ENCODE results near the gene CBLB.

CBLB gene

DNA sequence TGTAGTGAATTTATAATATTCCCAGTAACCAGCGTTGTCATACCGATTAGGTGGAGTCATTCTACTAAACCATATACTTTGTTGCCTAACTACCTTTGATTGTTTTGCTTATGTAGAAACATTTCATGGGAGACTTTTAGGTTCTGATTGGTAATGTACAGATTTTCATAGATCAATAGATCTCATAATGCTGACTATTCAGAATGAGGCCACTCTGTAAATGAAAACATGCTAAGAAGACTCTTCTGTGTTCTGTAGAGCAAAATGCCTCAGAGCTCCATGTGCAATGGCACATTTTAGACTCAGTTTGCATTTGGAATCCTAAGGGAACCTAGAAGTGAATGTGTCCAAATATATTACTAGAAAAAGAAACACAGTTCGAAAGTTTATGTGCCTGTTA, 20.0 kb downstream of the CBLB start:
- DNase-seq (ENCODE audit: extremely low spot score, insufficient read length, low read depth) (no peak), FAIRE-seq (no peak)

DNA sequence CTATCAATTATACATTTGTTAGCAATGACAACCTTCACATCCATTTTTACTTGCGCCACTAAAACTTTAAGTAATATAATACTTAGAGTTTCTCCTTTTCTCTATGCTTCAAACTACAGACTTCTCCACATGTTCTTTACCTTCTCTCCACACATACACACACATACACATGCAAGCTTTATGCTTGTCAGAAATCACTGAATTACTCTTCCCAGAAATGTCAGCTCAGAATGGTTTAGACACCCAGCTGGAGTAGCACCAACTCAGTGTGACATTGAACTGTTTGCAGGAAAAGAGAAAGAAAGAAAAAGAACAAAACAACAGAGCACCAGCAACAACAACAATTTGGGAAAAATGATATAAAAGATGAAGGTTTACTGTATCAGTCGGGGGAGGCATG, 20.9 kb downstream of the CBLB start:
- DNase-seq (ENCODE audit: extremely low spot score, insufficient read length, low read depth) (no peak), FAIRE-seq (peak; percentile 56)

DNA sequence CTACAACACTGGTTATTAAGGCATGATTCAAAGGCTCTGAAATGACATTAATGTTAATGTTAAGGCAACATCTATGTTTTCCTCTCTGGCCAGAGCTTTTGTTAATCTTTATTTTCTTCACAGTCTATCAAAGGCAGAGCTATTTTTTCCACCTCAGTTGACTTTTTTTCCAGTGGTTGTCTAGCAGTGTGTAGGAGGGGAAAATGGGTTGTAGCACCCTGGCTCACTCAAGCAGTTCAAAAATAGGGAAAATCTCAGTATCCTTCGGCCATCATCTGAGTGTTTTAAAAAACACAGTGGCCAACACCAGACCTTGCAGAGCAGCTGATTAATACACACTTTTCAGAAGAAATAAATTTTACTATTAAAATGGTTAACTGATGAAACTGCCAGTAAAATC, 21.4 kb downstream of the CBLB start:
- DNase-seq (ENCODE audit: extremely low spot score, insufficient read length, low read depth) (no peak), FAIRE-seq (no peak)

DNA sequence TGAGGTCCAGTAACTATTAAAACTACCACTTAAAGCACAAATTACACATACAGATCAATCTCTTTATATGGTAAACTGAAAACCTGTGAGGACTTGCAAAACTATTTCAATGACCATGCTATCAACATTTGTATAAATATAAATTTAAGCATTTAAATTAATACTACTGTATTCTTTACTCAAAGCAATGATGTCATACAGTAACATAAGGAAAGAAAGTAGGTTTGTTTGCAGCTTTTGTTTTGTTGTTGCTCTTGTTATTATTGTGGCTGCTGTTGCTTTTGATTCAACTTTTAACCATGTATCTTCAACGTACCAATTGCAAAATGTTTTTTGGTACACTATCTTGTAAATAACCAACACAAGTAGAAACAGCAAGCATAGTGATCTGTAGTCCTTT, 22.0 kb downstream of the CBLB start:
- FAIRE-seq (no peak), DNase-seq (ENCODE audit: extremely low spot score, insufficient read length, low read depth) (no peak)

DNA sequence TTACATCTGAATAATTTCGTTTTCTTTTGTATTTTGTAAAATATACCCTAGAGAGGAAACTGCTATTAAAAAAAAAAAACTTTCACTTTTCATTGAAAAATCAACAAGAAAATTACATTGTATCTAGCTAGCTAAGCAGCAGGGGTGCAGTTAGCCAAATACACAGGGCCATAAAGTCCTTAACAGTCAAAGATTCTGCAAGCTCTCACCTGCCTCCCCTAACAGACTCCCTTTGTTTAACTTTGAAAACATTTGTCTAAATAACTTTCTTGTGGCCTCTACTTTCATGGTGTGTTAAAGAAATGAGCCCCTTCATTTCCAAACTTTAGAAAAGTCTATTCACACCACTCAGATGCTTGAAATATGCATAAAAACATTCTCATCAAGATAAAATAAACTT, 23.3 kb downstream of the CBLB start:
- FAIRE-seq: no peak
- DNase-seq (ENCODE audit: extremely low spot score, insufficient read length, low read depth): no peak

DNA sequence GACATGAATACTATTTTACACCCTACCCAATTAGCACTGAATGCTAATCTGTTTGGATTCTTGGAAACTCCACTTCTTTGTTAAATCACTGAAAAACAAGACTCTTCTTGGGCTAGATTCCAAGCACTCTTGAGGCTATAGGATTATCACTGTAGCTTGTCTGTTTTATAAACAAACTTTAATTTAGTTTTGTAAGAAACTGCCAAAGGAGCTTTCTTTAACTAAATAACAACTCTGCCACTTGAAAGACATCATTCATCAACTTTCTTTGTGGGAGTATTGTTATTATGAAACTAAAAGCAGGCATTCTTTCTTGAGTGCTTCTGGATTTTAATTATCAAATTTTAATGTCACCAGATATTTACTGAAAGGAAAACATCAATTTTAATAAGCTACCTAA, 24.1 kb downstream of the CBLB start:
- FAIRE-seq: no peak
- no peak for DNase-seq (ENCODE audit: extremely low spot score, insufficient read length, low read depth)

DNA sequence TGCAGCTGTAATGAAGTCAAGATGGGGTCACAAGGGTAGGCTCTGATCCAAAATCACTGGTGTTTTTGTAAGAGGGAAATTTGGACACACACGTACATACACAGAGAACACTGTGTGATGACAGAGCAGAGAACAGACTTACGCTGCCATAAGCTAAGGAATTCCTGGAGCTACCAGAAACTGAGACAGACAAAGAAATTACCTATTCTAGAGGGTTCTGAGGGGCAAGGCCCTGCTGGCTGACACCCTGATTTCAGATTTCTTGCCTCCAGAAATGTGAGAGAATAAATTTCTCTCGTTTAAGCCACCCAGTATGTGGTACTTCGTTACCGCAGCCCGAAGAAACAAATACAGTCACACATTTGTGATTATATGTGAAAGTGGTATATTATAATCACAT, 24.8 kb downstream of the CBLB start:
- FAIRE-seq: no peak
- no peak for DNase-seq (ENCODE audit: extremely low spot score, insufficient read length, low read depth)

DNA sequence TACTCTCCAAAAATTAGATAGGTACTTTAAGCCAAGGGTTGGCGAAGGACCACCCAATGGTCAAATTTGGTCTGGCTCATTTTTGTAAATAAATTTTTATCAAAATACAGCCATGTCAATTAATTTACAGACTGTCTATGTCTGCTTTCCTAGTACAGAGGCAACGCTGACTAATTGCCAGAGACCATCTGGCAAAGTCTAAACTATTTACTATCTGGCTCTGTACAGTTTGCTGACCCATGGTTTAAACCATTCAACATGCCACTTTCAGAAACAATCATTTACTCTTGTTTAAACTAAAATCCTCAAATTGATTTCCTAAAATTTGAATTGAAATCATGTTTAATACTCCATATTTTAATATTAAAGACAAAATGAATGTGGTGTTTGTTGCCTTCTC, 25.9 kb downstream of the CBLB start:
- FAIRE-seq: no peak
- DNase-seq (ENCODE audit: extremely low spot score, insufficient read length, low read depth): no peak

DNA sequence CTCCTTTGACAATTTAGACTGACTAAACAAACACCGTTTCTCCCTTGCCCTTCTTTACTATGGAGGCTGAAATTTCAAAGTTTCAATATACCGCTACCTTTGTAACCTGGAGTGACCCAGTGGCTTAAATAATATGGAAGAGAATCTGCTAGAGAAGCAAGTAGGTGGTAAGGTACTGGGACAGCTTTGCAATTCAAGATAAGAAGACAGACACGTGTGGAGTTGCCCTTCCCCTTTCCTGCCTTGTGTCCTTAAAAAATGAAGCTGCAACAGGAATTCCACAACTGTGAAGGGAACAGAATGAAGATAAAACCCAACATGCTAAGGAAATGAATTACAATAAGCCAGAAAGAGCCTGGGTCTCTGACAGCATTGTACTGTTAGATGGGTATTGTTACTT, 26.4 kb downstream of the CBLB start:
- no peak for FAIRE-seq
- no peak for DNase-seq (ENCODE audit: extremely low spot score, insufficient read length, low read depth)

DNA sequence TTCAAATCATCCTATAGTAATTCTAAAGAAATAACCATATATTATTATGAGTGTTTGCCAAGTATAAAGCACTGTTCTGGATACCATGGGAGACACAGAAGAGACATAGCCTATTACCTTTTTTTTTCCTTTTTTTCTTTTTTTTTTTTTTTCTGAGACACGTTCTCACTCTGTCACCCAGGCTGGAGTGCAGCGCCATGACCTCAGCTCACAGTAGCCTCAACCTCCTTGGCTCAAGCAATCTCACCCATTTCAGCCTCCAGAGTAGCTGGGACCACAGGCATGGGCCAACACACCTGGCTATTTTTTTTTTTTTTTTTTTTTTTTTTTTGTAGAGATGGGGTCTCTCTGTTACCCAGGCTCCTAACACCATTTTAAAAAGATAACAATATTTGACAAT, 30.9 kb downstream of the CBLB start:
- DNase-seq (ENCODE audit: extremely low spot score, insufficient read length, low read depth): no peak
- no peak for FAIRE-seq

DNA sequence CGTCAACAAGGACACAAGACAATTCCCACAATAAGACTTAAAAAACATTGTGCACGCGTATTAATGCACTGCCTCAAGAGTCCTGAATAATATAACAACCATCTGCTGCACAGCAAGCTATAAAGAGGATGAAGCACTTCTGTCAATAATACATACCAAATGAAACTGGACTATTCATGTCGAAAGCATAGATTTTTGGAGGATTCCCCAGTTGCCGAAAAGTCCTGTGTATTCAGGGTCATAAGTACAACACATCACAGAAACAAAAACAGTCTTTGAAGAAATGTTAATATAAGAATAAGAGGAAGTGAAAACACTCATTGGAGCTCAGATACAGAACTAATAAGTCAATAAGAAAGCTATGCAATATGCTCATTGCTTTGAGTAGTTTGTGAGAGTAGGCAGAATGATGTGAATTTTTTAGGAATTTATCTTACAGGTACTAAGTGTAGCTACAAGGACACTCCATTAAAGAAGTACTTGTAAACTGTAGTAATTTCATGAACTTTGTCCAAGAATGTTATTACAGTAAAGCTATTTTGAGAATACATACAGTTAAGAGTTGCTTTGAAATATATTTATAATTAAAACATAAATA, 31.6 kb downstream of the CBLB start:
- DNase-seq (ENCODE audit: extremely low spot score, insufficient read length, low read depth) (peak; percentile 50), FAIRE-seq (peak; percentile 98)

DNA sequence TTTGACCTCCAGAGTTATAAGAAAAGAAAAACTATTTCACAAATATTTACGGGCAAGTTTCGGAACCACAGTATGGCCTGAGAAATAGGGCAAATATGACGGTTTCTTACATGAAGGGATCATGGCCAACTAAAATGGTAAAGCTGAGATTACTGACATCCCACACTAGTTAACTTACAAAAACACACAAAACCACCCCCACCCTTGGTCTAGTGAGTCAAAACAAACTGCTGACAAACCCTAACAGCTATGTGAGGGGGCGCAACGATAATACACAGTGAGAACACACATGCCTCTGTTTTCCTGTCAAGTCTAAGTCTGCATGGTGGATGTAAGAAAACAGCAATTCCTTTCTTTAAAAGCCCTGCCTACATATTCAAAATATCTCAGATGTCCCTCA, 32.3 kb downstream of the CBLB start:
- DNase-seq (ENCODE audit: extremely low spot score, insufficient read length, low read depth): no peak
- no peak for FAIRE-seq

DNA sequence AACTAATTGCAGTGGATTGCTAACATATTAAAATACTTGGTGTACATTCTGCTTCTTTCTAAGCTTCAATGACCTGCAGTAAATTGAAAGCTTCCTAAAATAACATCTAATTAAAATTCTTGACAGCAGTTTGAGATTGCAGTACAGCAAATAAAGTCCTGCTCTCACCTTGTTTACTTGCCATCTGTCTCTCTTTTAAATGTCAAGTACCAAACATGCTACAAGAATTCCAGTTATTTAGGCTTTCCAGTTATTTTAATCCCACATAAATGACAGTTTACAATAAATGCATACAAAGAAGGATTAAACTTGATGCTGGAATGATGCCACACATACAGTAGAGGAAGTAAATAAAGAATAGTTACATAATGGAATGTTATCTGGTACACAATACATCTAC, 33.2 kb downstream of the CBLB start:
- FAIRE-seq: peak; percentile 42
- no peak for DNase-seq (ENCODE audit: extremely low spot score, insufficient read length, low read depth)

DNA sequence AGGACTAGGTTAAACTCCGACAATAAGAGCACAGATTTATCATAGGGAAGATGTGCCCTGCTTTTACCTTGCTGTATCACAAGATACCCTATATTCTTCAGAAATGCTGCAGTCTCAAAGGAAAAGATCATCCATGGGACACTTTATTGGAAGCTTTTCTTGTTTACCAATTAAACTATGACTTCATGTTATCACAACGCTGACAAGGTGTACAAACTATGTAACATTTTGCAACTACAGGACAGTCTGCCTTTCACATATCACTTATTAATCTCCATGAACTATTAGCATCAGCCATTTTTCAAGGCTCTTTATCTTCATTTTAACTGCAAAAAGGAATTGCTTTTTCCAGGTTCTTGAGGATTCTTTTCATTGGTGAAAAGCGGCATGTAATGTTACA, 34.0 kb downstream of the CBLB start:
- DNase-seq (ENCODE audit: extremely low spot score, insufficient read length, low read depth) (no peak), FAIRE-seq (peak; percentile 9)

DNA sequence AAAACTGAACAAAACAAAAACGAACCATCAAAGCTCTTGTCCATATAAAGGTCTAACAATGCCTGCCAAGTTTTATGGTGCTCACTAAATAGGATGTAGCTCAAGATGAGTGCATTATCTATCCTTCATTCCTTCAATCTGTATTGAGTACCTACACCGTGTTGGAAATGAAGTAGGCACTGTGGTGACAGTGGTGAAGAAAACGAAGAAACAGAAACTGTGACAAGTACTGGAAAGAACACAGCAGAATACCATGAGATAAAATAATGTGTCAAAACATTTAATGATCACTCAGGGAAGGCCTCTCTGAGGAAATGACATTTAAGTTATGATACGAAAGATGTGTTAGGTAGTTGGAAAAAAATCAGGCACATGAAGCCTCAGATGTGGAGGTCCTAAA, 36.2 kb downstream of the CBLB start:
- peak; percentile 64 for FAIRE-seq
- DNase-seq (ENCODE audit: extremely low spot score, insufficient read length, low read depth): no peak

DNA sequence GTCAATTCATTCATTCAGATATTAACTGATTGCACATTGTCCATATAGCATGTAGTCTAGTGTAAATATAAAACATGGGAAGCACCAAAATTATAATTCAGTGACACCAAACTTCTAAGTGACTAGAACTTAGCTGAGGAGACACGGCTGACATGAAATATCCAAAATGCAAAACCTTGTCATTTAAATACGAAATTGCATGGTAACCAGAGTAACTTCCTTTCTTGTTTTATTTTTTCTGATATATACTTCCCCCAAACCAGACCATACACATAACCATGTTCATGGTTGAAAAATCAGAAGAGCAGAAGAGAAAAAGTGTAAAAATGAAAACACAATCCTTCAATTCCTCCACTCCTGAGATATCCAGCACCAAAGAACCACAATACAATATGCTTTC, 38.0 kb downstream of the CBLB start:
- FAIRE-seq (peak; percentile 61), DNase-seq (ENCODE audit: extremely low spot score, insufficient read length, low read depth) (no peak)

DNA sequence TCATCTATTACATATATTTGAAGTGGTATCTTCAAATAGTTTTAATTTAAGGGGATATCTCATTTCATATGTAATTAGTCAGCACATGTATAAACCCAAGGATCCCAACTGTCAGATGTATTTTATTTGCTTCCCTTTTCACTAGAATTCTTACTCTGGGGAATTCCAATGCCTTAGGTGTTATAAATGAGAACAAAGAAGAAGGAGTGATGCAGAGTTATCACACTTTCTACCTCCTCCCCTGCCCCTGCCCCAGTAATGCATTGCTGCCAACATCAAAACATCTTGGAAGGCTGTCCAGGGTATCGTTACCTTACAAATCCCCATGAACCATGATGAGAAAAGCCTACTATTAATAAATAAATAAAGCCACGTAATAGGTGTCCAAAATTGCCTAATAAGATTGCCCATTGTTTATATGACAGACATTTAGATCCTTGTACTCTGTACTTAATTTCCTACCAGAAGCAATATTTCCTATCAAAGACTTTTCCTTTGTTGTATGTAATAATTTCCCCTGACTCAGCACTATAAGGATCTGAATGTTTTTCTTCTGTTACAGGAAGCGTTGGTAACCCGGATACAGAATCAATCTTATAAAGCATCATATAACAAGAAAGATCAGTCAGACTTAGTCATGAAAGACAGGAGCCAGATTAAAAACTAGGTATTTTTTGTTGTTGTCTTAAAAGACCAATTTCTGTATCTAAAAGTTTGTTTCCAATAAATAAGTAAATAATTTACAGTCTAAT, 38.8 kb downstream of the CBLB start:
- no peak for FAIRE-seq
- no peak for DNase-seq (ENCODE audit: extremely low spot score, insufficient read length, low read depth)

DNA sequence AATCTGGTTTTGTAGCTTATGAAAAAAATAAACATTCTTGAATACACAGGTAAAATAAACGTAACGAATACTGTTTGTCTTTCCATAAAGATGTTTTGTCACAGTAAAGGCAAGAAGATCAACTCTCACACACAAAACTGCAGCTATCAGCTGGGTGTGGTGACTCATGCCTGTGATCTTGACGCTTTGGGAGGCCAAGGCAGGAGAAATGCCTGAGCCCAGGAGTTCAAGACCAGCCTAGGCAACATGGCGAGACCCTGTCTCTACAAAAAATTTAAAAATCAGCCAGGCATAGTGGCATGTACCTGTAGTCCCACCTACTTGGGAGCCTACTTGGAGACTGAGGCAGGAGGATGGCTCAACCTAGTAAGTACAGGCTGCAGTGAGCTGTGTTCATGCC, 39.6 kb downstream of the CBLB start:
- FAIRE-seq (peak; percentile 15), DNase-seq (ENCODE audit: extremely low spot score, insufficient read length, low read depth) (no peak)

DNA sequence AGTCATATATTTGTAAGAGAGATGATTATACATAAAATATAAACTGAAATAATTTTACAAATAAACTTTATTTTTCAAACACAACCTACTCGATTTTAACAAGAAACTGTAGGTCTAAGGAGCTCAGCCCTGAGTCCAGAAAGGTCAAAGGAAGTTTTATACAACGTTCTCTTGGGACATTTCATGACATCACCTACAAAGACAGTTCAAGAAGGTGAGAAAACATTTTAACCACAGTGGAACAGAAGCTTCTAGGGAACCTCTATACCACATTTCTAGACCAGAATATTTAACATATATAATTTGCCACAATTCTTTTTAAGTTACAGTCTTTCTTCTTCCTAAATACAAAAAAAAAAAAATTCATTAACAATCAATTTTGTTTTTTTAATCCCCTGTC, 40.1 kb downstream of the CBLB start:
- no peak for DNase-seq (ENCODE audit: extremely low spot score, insufficient read length, low read depth)
- peak; percentile 89 for FAIRE-seq

DNA sequence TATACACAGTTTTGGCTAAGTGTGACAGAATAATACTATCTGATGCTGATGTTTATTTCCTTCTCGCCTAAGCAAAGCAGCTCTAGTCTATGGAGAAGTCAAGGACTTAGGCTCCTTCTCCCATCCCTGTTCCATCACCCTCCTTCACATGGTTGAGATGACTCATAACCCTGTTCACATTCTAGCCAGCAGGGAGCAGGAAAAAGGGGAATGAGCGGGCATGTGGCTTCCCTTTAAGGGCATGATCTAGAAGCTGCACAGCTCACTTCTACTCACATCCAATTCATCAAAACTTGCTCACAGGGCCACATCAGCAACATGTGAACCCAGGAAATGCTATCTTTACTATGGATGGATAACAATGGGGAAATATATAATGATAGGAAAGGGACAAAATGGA, 40.9 kb downstream of the CBLB start:
- FAIRE-seq (peak; percentile 31), DNase-seq (ENCODE audit: extremely low spot score, insufficient read length, low read depth) (no peak)

DNA sequence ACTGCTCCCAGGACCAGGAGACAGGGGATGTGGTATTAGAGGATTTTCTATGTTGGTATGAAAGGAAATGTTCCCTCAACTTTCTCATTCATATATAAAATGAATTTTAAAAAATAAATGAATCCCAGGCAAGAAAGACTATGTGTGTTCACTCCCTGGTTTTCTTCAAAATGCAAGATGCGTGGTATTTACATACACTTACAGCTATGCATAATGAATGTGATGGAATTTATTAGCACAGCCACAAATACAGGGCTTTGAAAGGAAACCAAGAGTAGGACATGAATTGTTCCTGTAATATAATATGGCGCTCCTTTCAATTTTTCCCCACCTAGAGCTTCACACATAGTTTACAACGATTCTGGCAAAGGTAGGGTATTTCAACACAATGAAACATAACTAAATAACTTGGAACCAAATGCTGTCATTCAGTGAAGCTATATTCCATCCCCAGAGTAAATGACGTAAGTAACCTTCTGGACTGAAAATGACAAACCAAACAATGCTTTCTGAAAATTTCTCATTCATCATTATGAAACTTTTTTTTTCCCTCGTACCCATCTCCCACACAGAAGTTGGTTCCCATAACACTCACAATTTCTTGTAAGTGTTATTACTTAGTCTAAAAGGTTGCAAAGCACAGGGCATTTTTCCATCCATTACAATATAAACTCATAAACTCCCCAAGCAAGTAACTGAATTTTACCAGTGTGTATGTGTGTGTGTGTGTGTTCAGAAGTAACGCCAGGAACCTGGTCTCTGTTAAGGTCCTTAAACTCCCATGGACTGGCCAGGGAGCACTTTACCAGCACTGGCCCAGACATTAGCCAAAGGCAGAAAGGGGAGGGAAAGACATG, 41.8 kb downstream of the CBLB start:
- FAIRE-seq: peak; percentile 77
- DNase-seq (ENCODE audit: extremely low spot score, insufficient read length, low read depth): no peak
